Stimulated activated CD4-positive, alpha-beta T cell treated with anti-CD3 and anti-CD28 coated beads, Interleukin-2, amount 100 ng/mL, for 4 hours (primary cell): Measurements from ENCODE around the gene TMEM205.
A peak's percentile ranks its signal among the peaks of the same experiment; 100 is the strongest.

Experiments
- DNase-seq: peaks from one replicate; pipeline ENCODE4 v3.0.0-alpha.2; 2020; ENCODE audit warnings: low read depth

Gene TMEM205

GRCh38 chr19:11299946-11300810, 45.9 kb downstream of the TMEM205 start:
- no peak for DNase-seq

- no peak for DNase-seq
Measured at GRCh38 chr19:11296264-11296663, 49.8 kb downstream of the TMEM205 start.

GRCh38 chr19:11295665-11296245, 50.3 kb downstream of the TMEM205 start, which contains the start of gene TSPAN16:
TSS of gene TSPAN16 (plus strand) at chr19:11296160. CDS start at chr19:11296298, 138 bp downstream.
- DNase-seq, result no peak

DNA sequence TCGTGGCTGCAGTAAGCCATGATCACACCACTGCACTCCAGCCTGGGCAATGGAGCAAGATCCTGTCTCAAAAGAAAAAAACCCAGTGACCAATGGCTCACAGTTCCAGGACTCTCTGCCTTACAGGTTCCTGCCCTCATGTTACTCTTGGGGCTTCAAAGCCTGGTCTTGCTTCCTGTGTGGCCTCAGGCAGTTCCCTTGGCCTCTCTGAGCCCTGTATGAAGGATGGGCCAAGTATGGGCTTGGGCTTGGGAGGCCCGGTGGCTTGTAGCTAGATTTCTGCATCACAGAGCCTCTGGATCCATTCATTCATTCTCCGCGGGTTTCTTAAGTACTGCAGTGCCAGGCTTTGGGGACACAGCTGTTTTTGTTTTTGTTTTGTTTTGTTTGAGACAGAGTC, 50.9 kb downstream of the TMEM205 start:
- DNase-seq, result no peak

- peak; percentile 64 for DNase-seq
Measured at GRCh38 chr19:11293433-11294389, 52.4 kb downstream of the TMEM205 start.
